HepG2 (cell line): ENCODE data around the gene LSM14B. TPM values are rescaled to one million over a fixed set of nuclear protein-coding genes. Genes with fewer than 3 reads are reported as not detected.

ENCODE experiments used
- CREB1 ChIP-seq, 2 experiments: fragments of 450-650 bp in 1 of 2; IDR thresholded peaks; 2 replicates each; pipeline ENCODE4 v1.6.1; 2016 to 2017; ENCODE audit warnings: control low read depth in 1 of 2, mild to moderate bottlenecking in 1 of 2, missing compliant biosample characterization in 1 of 2, missing genetic modification characterization in 1 of 2
- DNMT3B ChIP-seq: conservative IDR thresholded peaks from 2 replicates; pipeline ENCODE4 v1.6.1; 2016; ENCODE audit warnings: missing biosample characterization, control low read depth
- GLI4 ChIP-seq: sonication (generic); formaldehyde crosslinking; IDR thresholded peaks from 2 replicates; pipeline ENCODE4 v1.5.1; 2020; ENCODE audit warnings: missing genetic modification reagents, mild to moderate bottlenecking, moderate library complexity, borderline replicate concordance
- GTF3A ChIP-seq: sonication (generic); formaldehyde crosslinking; conservative IDR thresholded peaks from 2 replicates; pipeline ENCODE4 v1.4.0; 2020; ENCODE audit warnings: mild to moderate bottlenecking, missing genetic modification reagents
- HOXD1 ChIP-seq: sonication (generic); formaldehyde crosslinking; IDR thresholded peaks from 2 replicates; pipeline ENCODE4 v1.5.0; 2020; ENCODE audit warnings: missing genetic modification reagents
- MBNL3 ChIP-seq: fragments of 250-450 bp; sonication (Bioruptor Pico); conservative IDR thresholded peaks from 2 replicates; pipeline ENCODE4 v1.8.0; 2022; ENCODE audit warnings: mild to moderate bottlenecking, inconsistent platforms
- MED13 ChIP-seq: sonication (generic); formaldehyde crosslinking; IDR thresholded peaks from 2 replicates; pipeline ENCODE4 v1.5.0; 2020; ENCODE audit warnings: missing genetic modification reagents
- MYC ChIP-seq: sonication (generic); formaldehyde crosslinking; IDR thresholded peaks from 2 replicates; pipeline ENCODE4 v1.9.0; 2021; ENCODE audit warnings: missing genetic modification reagents, borderline replicate concordance
- NR2F1 ChIP-seq, 2 experiments: fragments of 450-650 bp in 1 of 2; formaldehyde crosslinking in 1 of 2; IDR thresholded peaks; 2 replicates each; pipeline versions ENCODE4 v1.5.0 to v1.6.1; 2016 to 2020; ENCODE audit warnings: mild to moderate bottlenecking in 1 of 2, missing compliant biosample characterization in 1 of 2, missing genetic modification reagents in 1 of 2, moderate library complexity in 1 of 2
- PCBP2 ChIP-seq: fragments of 200-400 bp; formaldehyde crosslinking; optimal IDR thresholded peaks from 2 replicates; pipeline ENCODE3; 2018; ENCODE audit warnings: low read length, low read depth; ENCODE audit not compliant: poor library complexity, severe bottlenecking
- TBP ChIP-seq: sonication (generic); formaldehyde crosslinking; IDR thresholded peaks from 2 replicates; pipeline ENCODE4 v1.5.0; 2020; ENCODE audit warnings: missing genetic modification reagents
- ZNF207 ChIP-seq: fragments of 450-650 bp; IDR thresholded peaks from 2 replicates; pipeline ENCODE4 v1.6.1; 2016; ENCODE audit warnings: antibody characterized with exemption, borderline replicate concordance
- ZNF562 ChIP-seq: sonication (generic); formaldehyde crosslinking; IDR thresholded peaks from 2 replicates; pipeline ENCODE4 v1.8.0; 2022; ENCODE audit warnings: missing genetic modification reagents, borderline replicate concordance
- polyA plus RNA-seq, 8 experiments: library from polyadenylated mRNA; depleted of rRNA in 3 of 8; stranded (reverse) in 7 of 8; unstranded in 1 of 8; fragments of >200 nt; fragmentation: Illumina TruSeq in 4 of 8; extraction: Trizol in 4 of 8; gene quantifications; 2 replicates each; pipeline versions ENCODE4 v1.2.1 to v1.2.3, GENCODE V29; 2011 to 2016; ENCODE audit warnings: low read depth in 4 of 8, missing spikeins in 1 of 8, mixed read lengths in 1 of 8; ENCODE audit not compliant: insufficient read depth in 1 of 8
- total RNA-seq, 5 experiments: library from RNA; depleted of rRNA; stranded (reverse); fragments of >200 nt; fragmentation: Illumina TruSeq; extraction: Trizol; gene quantifications; 2 replicates each; pipeline ENCODE4 v1.2.3, GENCODE V29; 2016; ENCODE audit warnings: low read depth in 1 of 5
- TF ChIP-seq, protein P1 (sequence below): sonication (generic); formaldehyde crosslinking; conservative IDR thresholded peaks from 2 replicates; pipeline ENCODE4 v1.4.0; 2020; ENCODE audit warnings: missing genetic modification reagents
- TF ChIP-seq, protein P2 (sequence below): sonication (generic); IDR thresholded peaks from 2 replicates; pipeline ENCODE4 v1.6.1; 2016; ENCODE audit warnings: low read depth, borderline replicate concordance
- TF ChIP-seq, protein P3 (sequence below): sonication (generic); formaldehyde crosslinking; IDR thresholded peaks from 2 replicates; pipeline ENCODE4 v1.4.0; 2020; ENCODE audit warnings: missing genetic modification reagents, borderline replicate concordance
- TF ChIP-seq, protein P4 (sequence below): sonication (generic); formaldehyde crosslinking; IDR thresholded peaks from 2 replicates; pipeline ENCODE4 v1.8.1; 2022; ENCODE audit warnings: low read depth, mild to moderate bottlenecking, missing genetic modification reagents

LSM14B gene
- total and polyA plus RNA-seq, 2 of the 13 experiments (the other 11 are each of a cell fraction or from before 2014, with no cell fraction given): 43.3 to 79.2 TPM

DNA sequence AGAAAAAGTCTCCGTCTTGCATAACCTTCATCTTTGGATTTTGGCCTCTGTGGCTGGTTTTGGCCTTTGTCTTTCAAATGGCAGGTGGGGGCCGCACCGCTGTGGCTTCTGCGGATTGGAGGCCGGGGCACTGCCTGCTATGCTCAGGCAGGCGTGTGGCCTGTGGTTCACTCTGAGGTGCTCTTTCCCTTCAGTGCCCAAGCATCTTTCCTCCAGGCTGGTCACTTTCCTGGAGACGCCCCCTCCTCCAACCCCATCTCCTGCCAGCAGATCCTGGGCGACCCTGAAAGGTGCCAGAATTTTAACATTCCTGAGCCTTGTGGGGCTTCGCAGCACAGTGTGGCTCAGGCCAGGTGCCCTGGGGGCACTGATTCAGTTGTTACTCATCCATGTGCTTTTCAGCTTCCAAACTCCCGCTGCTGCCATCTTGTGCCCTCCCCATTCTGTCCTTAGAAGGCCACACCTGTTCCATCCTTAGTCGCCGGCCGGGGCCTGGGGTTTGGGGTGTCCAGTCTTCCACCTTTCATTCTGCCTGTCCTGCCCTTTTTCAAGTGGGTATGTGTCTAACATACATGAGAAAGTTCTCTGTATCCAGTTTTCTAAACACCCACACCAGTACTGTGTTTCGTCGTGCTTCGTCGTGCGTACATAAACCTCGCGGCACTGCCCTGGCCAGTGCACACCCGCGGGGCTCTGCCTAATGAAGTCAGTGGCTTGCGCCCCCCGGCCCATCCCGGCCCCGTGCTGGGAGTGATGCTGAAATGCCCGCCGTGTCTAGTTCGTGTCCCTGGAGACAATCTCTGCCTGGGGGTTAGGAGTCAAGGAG is 33.4 kb downstream of the LSM14B start (continued):
- TF ChIP-seq TBP (no peak), GTF3A (CRISPR knock-in tag) (no peak), MYC (CRISPR knock-in tag) (peak; percentile 61; the same call in 1 of the 2 replicates), GLI4 (CRISPR knock-in tag) (0 out of 2 replicates have a peak, but pooled peaks have one; percentile 72), NR2F1 (CRISPR knock-in tag; IDR thresholded peaks at IDR 0.05) (no peak; a peak in 1 of 4 replicates), MBNL3 (CRISPR knock-in tag) (no peak), PCBP2 (no peak), ZNF562 (CRISPR knock-in tag) (no peak), CREB1 (IDR thresholded peaks at IDR 0.05) (no peak), CREB1 (CRISPR knock-in tag; IDR thresholded peaks at IDR 0.05) (no peak), HOXD1 (no peak), DNMT3B (CRISPR knock-in tag) (no peak), ZNF207 (no peak), MED13 (CRISPR knock-in tag) (no peak)
- TF ChIP-seq, protein P1, sequence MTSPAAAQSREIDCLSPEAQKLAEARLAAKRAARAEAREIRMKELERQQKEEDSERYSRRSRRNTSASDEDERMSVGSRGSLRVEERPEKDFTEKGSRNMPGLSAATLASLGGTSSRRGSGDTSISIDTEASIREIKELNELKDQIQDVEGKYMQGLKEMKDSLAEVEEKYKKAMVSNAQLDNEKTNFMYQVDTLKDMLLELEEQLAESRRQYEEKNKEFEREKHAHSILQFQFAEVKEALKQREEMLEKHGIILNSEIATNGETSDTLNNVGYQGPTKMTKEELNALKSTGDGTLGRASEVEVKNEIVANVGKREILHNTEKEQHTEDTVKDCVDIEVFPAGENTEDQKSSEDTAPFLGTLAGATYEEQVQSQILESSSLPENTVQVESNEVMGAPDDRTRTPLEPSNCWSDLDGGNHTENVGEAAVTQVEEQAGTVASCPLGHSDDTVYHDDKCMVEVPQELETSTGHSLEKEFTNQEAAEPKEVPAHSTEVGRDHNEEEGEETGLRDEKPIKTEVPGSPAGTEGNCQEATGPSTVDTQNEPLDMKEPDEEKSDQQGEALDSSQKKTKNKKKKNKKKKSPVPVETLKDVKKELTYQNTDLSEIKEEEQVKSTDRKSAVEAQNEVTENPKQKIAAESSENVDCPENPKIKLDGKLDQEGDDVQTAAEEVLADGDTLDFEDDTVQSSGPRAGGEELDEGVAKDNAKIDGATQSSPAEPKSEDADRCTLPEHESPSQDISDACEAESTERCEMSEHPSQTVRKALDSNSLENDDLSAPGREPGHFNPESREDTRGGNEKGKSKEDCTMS (CRISPR knock-in tag): no peak
- TF ChIP-seq, protein P2, sequence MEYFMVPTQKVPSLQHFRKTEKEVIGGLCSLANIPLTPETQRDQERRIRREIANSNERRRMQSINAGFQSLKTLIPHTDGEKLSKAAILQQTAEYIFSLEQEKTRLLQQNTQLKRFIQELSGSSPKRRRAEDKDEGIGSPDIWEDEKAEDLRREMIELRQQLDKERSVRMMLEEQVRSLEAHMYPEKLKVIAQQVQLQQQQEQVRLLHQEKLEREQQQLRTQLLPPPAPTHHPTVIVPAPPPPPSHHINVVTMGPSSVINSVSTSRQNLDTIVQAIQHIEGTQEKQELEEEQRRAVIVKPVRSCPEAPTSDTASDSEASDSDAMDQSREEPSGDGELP: no peak
- TF ChIP-seq, protein P3, sequence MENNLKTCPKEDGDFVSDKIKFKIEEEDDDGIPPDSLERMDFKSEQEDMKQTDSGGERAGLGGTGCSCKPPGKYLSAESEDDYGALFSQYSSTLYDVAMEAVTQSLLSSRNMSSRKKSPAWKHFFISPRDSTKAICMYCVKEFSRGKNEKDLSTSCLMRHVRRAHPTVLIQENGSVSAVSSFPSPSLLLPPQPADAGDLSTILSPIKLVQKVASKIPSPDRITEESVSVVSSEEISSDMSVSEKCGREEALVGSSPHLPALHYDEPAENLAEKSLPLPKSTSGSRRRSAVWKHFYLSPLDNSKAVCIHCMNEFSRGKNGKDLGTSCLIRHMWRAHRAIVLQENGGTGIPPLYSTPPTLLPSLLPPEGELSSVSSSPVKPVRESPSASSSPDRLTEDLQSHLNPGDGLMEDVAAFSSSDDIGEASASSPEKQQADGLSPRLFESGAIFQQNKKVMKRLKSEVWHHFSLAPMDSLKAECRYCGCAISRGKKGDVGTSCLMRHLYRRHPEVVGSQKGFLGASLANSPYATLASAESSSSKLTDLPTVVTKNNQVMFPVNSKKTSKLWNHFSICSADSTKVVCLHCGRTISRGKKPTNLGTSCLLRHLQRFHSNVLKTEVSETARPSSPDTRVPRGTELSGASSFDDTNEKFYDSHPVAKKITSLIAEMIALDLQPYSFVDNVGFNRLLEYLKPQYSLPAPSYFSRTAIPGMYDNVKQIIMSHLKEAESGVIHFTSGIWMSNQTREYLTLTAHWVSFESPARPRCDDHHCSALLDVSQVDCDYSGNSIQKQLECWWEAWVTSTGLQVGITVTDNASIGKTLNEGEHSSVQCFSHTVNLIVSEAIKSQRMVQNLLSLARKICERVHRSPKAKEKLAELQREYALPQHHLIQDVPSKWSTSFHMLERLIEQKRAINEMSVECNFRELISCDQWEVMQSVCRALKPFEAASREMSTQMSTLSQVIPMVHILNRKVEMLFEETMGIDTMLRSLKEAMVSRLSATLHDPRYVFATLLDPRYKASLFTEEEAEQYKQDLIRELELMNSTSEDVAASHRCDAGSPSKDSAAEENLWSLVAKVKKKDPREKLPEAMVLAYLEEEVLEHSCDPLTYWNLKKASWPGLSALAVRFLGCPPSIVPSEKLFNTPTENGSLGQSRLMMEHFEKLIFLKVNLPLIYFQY (CRISPR knock-in tag): no peak
- TF ChIP-seq, protein P4, sequence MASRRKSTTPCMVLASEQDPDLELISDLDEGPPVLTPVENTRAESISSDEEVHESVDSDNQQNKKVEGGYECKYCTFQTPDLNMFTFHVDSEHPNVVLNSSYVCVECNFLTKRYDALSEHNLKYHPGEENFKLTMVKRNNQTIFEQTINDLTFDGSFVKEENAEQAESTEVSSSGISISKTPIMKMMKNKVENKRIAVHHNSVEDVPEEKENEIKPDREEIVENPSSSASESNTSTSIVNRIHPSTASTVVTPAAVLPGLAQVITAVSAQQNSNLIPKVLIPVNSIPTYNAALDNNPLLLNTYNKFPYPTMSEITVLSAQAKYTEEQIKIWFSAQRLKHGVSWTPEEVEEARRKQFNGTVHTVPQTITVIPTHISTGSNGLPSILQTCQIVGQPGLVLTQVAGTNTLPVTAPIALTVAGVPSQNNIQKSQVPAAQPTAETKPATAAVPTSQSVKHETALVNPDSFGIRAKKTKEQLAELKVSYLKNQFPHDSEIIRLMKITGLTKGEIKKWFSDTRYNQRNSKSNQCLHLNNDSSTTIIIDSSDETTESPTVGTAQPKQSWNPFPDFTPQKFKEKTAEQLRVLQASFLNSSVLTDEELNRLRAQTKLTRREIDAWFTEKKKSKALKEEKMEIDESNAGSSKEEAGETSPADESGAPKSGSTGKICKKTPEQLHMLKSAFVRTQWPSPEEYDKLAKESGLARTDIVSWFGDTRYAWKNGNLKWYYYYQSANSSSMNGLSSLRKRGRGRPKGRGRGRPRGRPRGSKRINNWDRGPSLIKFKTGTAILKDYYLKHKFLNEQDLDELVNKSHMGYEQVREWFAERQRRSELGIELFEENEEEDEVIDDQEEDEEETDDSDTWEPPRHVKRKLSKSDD (CRISPR knock-in tag): 0 out of 2 replicates have a peak, but pooled peaks have one; percentile 43
